Subcutaneous adipose tissue (tissue), 4 donors: Measurements from ENCODE around the gene PROSER2. TPM values are rescaled to one million over a fixed set of nuclear protein-coding genes. Genes with fewer than 3 reads are reported as not detected.

Experiments
- total RNA-seq, 4 donors: library from RNA; depleted of rRNA; stranded (reverse); fragments of >200 nt; gene quantifications; one replicate each; pipeline ENCODE4 v1.1.0, GENCODE V29; 2016
- TF ChIP-seq, protein P1 (sequence below): fragments of 450-650 bp; IDR thresholded peaks from one replicate; pipeline ENCODE4 v1.5.1; 2016; ENCODE audit warnings: low read depth, mild to moderate bottlenecking, control low read depth, antibody characterized with exemption, moderate library complexity

Gene PROSER2
- total RNA-seq, 4 donors from 2014 or later: 3.4 to 8.1 (median 5.3) TPM

DNA sequence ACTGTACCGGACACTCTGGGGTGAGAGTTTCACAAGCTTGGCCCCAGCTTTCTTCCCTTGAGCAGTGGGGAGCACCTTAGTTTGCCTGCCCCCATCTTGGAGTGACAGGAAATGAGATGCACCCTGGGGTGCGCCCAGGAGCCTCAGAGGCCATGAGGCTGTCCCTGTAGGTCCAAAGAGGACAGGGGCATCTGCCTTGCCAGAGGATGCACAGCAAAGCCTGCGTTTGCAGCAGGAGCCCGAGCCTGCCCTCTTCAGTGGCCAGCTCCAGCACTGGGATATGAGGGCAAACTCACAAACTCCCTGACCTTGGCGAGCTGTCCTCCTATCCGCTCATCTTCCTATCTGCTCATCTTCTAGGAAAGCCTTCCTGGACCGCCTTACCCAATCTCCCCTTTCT is 79.5 kb downstream of the PROSER2 start:
- TF ChIP-seq, protein P1, sequence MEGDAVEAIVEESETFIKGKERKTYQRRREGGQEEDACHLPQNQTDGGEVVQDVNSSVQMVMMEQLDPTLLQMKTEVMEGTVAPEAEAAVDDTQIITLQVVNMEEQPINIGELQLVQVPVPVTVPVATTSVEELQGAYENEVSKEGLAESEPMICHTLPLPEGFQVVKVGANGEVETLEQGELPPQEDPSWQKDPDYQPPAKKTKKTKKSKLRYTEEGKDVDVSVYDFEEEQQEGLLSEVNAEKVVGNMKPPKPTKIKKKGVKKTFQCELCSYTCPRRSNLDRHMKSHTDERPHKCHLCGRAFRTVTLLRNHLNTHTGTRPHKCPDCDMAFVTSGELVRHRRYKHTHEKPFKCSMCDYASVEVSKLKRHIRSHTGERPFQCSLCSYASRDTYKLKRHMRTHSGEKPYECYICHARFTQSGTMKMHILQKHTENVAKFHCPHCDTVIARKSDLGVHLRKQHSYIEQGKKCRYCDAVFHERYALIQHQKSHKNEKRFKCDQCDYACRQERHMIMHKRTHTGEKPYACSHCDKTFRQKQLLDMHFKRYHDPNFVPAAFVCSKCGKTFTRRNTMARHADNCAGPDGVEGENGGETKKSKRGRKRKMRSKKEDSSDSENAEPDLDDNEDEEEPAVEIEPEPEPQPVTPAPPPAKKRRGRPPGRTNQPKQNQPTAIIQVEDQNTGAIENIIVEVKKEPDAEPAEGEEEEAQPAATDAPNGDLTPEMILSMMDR: no peak

DNA sequence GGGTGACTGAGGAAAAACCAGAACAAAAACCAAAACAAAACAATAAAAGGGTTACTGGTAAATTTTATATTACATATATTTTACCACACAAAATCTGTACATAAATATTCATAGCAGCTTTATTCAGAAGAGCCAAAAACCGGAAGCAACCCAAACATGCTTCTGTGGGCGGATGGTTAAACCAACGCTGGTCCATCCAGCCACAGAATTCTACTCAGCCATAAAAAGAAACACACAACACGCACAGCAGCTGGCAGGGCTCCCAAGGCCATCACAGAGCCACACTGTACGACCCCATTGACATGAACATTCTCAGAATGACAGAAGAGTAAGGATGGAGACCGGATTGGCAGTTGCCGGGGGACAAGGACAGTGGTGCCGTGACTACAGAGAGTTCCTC is 83.6 kb downstream of the PROSER2 start:
- TF ChIP-seq, protein P1: no peak

DNA sequence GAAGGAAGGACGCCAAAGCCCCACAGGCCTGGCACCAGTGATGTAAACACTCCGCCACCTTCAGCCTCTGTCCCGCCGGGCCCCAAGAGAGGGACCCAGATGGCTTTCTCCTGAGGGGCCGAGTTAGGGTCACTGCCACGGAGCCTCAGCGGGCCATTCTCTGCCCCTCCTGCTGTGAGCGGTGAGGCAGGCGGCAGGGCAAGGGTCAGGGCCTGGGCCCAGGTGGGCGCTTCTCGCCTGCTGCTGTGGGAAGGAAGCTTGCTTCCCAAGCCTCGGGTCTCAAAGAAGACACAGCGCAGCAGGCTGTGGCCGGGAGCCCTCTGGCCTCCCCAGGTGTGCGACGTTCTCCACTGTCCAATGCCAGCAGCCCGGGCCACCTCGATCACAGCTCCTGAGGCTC is 84.8 kb downstream of the PROSER2 start:
- TF ChIP-seq, protein P1: no peak

DNA sequence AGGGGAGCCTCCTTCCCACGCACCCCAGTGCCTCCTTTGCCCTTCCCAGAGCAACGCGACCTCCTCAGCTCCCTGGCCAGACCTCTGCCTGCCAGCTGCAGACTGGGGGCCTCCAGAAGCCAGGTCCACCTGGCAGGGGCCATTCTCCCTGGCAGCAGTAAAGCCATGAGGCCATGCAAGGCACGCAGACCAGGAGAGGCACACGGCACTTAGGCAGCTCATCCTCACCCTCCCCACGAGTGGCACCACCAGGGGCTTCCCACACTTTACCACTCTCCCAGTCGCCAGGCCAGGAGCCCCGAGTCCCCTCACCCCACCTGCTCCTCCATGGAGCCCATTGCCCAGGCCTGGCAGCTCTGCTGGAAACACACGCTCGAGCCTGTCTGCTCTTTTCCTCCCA is 85.4 kb downstream of the PROSER2 start:
- TF ChIP-seq, protein P1: no peak

DNA sequence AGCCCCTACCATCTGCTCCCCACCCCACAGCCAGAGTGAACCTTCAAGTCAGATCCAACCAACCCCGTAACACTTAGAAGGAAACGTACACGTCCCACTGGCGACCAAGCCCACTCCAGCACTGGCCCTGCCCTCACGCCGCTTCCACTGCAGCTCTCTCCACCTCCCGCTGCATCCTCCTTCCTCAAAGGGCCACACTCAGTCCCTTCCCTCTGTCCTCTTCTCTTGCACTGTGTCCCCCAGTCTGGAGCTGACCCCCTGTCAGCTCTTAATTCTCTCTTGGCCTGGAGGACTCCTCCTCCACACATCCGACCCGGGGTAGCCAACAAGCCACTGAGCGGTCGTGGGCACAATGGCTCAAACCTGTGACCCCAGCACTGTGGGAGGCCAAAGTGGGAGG is 85.8 kb downstream of the PROSER2 start:
- TF ChIP-seq, protein P1: no peak

DNA sequence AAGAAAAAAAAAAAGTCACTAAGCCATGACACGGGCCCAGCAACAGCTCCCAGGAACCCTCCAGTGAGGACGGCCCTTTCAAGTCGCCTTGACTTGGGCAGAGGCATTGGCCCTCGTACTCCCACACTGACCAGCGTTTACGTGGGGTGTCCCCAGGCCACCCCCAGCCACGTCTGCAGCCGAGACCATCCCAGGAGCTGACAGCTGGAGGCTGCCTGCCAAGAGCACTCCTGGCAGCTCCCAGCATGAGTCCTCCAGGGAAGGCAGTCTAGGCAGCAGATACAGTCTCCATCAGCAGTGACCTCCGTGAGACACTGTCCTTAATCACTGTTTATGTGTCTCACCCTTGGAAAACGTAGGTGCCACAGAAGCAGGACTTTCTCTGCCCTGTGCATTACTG is 86.5 kb downstream of the PROSER2 start:
- TF ChIP-seq, protein P1: no peak

DNA sequence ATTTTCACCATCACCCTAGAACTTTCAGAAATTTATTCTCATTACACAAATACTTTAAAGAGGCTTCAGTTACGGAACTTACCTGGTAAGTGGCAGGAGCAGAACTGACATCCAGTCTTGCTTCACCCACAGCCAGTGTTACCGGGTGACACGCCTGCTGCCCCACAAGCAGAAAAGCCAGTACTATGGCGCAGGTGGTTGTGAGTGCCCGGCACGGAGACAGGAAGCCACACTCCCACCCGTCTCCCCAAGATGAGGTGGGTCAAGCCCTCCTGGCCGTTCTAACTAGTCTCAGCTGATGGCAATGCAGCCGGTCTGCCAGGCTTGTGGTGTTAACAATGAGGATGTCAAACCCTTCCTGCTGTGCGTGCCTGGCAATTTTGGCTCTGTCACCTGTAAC is 86.9 kb downstream of the PROSER2 start:
- TF ChIP-seq, protein P1: no peak
